ENCODE data around the gene SYNGAP1. TPM values are rescaled to one million over a fixed set of nuclear protein-coding genes. Genes with fewer than 3 reads are reported as not detected.

The SYNGAP1 gene
- total and polyA plus RNA-seq, 9 of the 15 experiments (the other 6 are each of a cell fraction or from before 2014, with no cell fraction given), result 0.01 to 22.8 (median 3.2) TPM

GRCh38 chr6:33413241-33414120 lies 6.4 kb upstream of the SYNGAP1 start (continued):
- 0 out of 2 replicates have a peak, but pooled peaks have one; percentile 20 for TF ChIP-seq POLR2G (IDR thresholded peaks at IDR 0.05; ENCODE audit: low read depth, low read length)
- 0 out of 2 replicates have a peak, but pooled peaks have one; percentile 19 for TF ChIP-seq THAP7 (CRISPR knock-in tag; IDR thresholded peaks at IDR 0.05)
- TF ChIP-seq KLF10 (CRISPR knock-in tag; IDR thresholded peaks at IDR 0.05), result 0 out of 2 replicates have a peak, but pooled peaks have one; percentile 10
- TF ChIP-seq SP2 (IDR thresholded peaks at IDR 0.05; ENCODE audit: extremely low read depth, low read depth, low read length, poor library complexity, severe bottlenecking), result no peak

- Histone ChIP-seq H3K4me2 (ENCODE audit: insufficient read depth, low read length) (no peak overlapping the region), H4K20me1 (replicated peaks; ENCODE audit: control insufficient read depth, insufficient read depth, low read length) (peaks cover 5% of the 10 kb centered on the region), H3K9me1 (ENCODE audit: control insufficient read depth, insufficient read depth, low read length) (no peaks in the 10 kb centered on the region), H3K79me2 (ENCODE audit: control insufficient read depth, insufficient read depth, low read length) (peaks cover 53% of the 10 kb centered on the region), H3K9ac (ENCODE audit: insufficient read depth in 1 of 2, low read depth in 2 of 2, low read length in 2 of 2) (peak overlapping the region in 1 of 2 experiments; percentile 50; a peak in 1 of 4 replicates), H3K27ac (ENCODE audit: extremely low read depth, low read depth, low read length) (no peak overlapping the region), H3K9me3 (replicated peaks; ENCODE audit: control insufficient read depth, insufficient read depth, low read depth, low read length) (no peaks in the 10 kb centered on the region), H3K27me3 (ENCODE audit: control insufficient read depth in 2 of 2, insufficient read depth in 2 of 2, low read length in 2 of 2) (no peaks in the 10 kb centered on the region), H3K4me3 (no peak overlapping the region), H2AFZ (ENCODE audit: low read depth, low read length) (no peak overlapping the region), H3K4me1 (replicated peaks in 1 of 2; ENCODE audit: control insufficient read depth in 2 of 2, insufficient read depth in 2 of 2, low read length in 2 of 2) (peaks cover 33 to 47% of the 10 kb centered on the region in 2 experiments), H3K36me3 (ENCODE audit: control insufficient read depth, insufficient read depth, low read length) (peaks cover 50% of the 10 kb centered on the region; the same call in 2 of the 3 replicates)
- intact Hi-C loops (cut with micrococcal nuclease), result loop anchor here (5.0 kb wide), 1 partner anchor 117 kb away; the partner anchor contains the start of gene RGL2
- FAIRE-seq (peak; percentile 37), ATAC-seq (no peak), DNase-seq (ENCODE audit: extremely low read depth in 1 of 4, low spot score in 3 of 4) (peak; percentile 50 to 69 (median 60))
- ChIA-PET POLR2A (interaction anchor here (0.6 kb wide), 1 partner anchor 22 kb away, joined by 3 read pairs; no protein-coding TSS in a partner anchor), CTCF (ENCODE audit: low intra/inter-chr PET ratio) (no interaction called here)
- no TSS peak for BruUV-seq (replicated peaks)
- 59% methylated on average over 5 of the region's 12 CpGs for WGBS (ENCODE audit: insufficient coverage, low coverage, missing lambda C conversion rate)
- in situ Hi-C loops (cut with MboI), result no loop called here
- 0 out of 4 replicates have a peak, but pooled peaks of 1 of the 2 experiments have one; percentile 21 for TF ChIP-seq BCLAF1 (IDR thresholded peaks at IDR 0.05; ENCODE audit: borderline replicate concordance in 1 of 2, control insufficient read depth in 1 of 2, low read depth in 2 of 2, low read length in 1 of 2)
- no peak for TF ChIP-seq ZBTB8A (IDR thresholded peaks at IDR 0.05; ENCODE audit: partially characterized antibody)
- TF ChIP-seq ZNF197 (CRISPR knock-in tag; IDR thresholded peaks at IDR 0.05; ENCODE audit: low read depth), result no peak
- no peak for TF ChIP-seq LEF1 (IDR thresholded peaks at IDR 0.05)
- no peak for TF ChIP-seq MYNN (IDR thresholded peaks at IDR 0.05)
- no peak for TF ChIP-seq MYNN (CRISPR knock-in tag; IDR thresholded peaks at IDR 0.05)
- TF ChIP-seq CTCF (IDR thresholded peaks at IDR 0.05 in 2 of 3, conservative IDR thresholded peaks at IDR 0.05 in 1 of 3; ENCODE audit: insufficient read depth in 2 of 3, low read depth in 1 of 3, low read length in 3 of 3), result peak; percentile 58 to 68 (median 66)
- 0 out of 2 replicates have a peak, but pooled peaks have one; percentile 48 for TF ChIP-seq SP1 (CRISPR knock-in tag; IDR thresholded peaks at IDR 0.05)
These were observed 5.1 kb upstream of the SYNGAP1 start for GRCh38 chr6:33414592-33415271.
